Ascending aorta (tissue), 2 donors: ENCODE measurements around the gene CTNNA2. TPM values are rescaled to one million over a fixed set of nuclear protein-coding genes. Genes with fewer than 3 reads are reported as not detected.
"Not testable (repeated sequence)": the region's sequence is repeated elsewhere in the genome, so short reads cannot be mapped to it uniquely, and the experiment has no call there.

Source experiments
- DNase-seq, 2 donors: peaks; one replicate each; pipeline ENCODE4 v3.0.0-alpha.2; 2019; ENCODE audit warnings: low spot score in 2 of 2
- H3K27ac ChIP-seq, 2 donors: fragments of 200-600 bp; sonication (generic); one replicate each; pipeline ENCODE4 v1.5.1; 2016 to 2017; ENCODE audit warnings: mild to moderate bottlenecking in 1 of 2
- H3K27me3 ChIP-seq: fragments of 200-600 bp; sonication (generic); one replicate; pipeline ENCODE4 v1.5.1; 2017
- H3K36me3 ChIP-seq, 2 donors: fragments of 200-600 bp; sonication (generic); one replicate each; pipeline ENCODE4 v1.5.1; 2016
- H3K4me1 ChIP-seq, 2 donors: fragments of 200-600 bp; sonication (generic); one replicate each; pipeline ENCODE4 v1.5.1; 2016 to 2017; ENCODE audit warnings: mild to moderate bottlenecking in 1 of 2
- H3K4me3 ChIP-seq, 2 donors: fragments of 200-600 bp; sonication (generic); one replicate each; pipeline ENCODE4 v1.5.1; 2016 to 2017; ENCODE audit warnings: mild to moderate bottlenecking in 1 of 2
- H3K9me3 ChIP-seq, 2 donors: fragments of 200-600 bp; sonication (generic); one replicate each; pipeline ENCODE4 v1.5.1; 2016
- intact Hi-C: fragments of 100-400 bp; cut with DNase I; formaldehyde crosslinking; loops from one replicate; pipeline ENCODE4 v1.15.1; 2023
- total RNA-seq: library from RNA; depleted of rRNA; stranded (reverse); fragments of >200 nt; gene quantifications from one replicate; pipeline ENCODE4 v1.1.0, GENCODE V29; 2016
- TF ChIP-seq, protein P1 (sequence below), 3 experiments: fragments of 200-600 bp in 2 of 3; fragments of 450-650 bp in 1 of 3; sonication (generic) in 2 of 3; IDR thresholded peaks; one replicate each; pipeline ENCODE4 v1.5.1; 2016 to 2019; ENCODE audit warnings: antibody characterized with exemption in 3 of 3, mild to moderate bottlenecking in 1 of 3, moderate library complexity in 1 of 3

CTNNA2 gene
- total RNA-seq, 1 donor from 2014 or later = not detected

DNA sequence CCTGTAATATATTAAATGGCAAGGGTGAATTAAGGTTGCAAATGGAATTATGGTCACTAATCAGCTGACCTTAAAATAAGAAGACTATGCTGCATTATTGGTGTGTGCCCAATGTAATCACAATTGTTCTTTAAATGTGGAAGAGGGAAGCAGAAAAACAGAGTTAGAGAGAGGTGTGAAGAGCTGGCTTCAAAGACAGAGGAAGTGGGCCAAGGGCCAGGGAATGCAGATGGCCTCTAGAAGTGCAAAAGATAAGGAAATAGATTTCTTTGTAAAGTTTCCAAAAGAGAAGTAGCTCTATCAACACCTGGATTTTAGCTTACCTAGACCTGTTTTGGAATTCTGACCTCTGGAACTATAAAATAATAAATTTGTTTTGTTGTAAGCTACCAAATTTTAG lies 515.7 kb downstream of the CTNNA2 start:
- DNase-seq = no peak
- Histone ChIP-seq H3K4me1 (no peaks in the 10 kb centered on the region), H3K9me3 (no peaks in the 10 kb centered on the region), H3K4me3 (no peak overlapping the region), H3K36me3 (no peaks in the 10 kb centered on the region), H3K27me3 (no peaks in the 10 kb centered on the region), H3K27ac (no peak overlapping the region)
- intact Hi-C loops = no loop called here
- TF ChIP-seq, protein P1, sequence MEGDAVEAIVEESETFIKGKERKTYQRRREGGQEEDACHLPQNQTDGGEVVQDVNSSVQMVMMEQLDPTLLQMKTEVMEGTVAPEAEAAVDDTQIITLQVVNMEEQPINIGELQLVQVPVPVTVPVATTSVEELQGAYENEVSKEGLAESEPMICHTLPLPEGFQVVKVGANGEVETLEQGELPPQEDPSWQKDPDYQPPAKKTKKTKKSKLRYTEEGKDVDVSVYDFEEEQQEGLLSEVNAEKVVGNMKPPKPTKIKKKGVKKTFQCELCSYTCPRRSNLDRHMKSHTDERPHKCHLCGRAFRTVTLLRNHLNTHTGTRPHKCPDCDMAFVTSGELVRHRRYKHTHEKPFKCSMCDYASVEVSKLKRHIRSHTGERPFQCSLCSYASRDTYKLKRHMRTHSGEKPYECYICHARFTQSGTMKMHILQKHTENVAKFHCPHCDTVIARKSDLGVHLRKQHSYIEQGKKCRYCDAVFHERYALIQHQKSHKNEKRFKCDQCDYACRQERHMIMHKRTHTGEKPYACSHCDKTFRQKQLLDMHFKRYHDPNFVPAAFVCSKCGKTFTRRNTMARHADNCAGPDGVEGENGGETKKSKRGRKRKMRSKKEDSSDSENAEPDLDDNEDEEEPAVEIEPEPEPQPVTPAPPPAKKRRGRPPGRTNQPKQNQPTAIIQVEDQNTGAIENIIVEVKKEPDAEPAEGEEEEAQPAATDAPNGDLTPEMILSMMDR (IDR thresholded peaks at IDR 0.05) = no peak

DNA sequence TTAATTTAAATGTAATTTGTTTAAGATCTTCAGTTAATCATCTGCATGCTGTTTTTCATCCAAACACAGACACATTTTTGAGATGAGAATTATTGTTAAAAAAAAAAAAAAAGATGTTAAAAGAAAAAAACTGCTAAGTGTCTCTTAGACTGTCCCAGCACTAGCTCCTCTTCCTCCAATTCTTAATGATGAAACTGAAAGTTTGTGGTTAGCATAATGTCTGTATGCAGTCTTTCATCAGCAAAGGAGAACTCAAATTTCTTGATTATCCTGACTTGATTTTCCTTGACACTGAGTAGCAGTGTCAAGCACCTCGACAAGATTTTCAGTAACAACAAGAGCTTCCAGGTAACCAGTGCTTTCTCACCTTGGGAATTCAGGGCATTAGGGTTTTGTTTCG lies 517.3 kb downstream of the CTNNA2 start:
- TF ChIP-seq, protein P1 (IDR thresholded peaks at IDR 0.05) = no peak
- H3K27ac ChIP-seq = no peak overlapping the region
- no peaks in the 10 kb centered on the region for H3K27me3 ChIP-seq
- no peaks in the 10 kb centered on the region for H3K9me3 ChIP-seq
- no peak for DNase-seq
- intact Hi-C loops = no loop called here
- H3K4me3 ChIP-seq = no peak overlapping the region
- H3K36me3 ChIP-seq = no peaks in the 10 kb centered on the region
- no peaks in the 10 kb centered on the region for H3K4me1 ChIP-seq

DNA sequence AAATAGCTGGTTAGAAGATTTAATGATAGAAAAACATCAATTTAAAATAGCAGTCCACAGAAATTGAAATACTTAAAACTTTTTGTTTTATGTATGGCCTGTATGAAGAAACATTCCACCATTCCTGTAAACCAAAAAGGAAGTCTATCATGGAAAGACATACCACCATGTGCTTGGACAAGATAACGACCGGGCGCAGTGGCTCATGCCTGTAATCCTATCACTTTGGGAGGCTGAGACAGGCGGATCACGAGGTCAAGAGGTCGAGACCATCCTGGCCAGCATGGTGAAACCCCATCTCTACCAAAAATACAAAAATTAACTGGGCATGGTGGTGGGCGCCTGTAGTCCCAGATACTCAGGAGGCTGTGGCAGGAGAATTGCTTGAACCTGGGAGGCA lies 519.8 kb downstream of the CTNNA2 start:
- H3K4me1 ChIP-seq, intact Hi-C loops, H3K4me3 ChIP-seq, H3K36me3 ChIP-seq, DNase-seq, H3K27ac ChIP-seq, H3K9me3 ChIP-seq, H3K27me3 ChIP-seq: not testable (repeated sequence)

DNA sequence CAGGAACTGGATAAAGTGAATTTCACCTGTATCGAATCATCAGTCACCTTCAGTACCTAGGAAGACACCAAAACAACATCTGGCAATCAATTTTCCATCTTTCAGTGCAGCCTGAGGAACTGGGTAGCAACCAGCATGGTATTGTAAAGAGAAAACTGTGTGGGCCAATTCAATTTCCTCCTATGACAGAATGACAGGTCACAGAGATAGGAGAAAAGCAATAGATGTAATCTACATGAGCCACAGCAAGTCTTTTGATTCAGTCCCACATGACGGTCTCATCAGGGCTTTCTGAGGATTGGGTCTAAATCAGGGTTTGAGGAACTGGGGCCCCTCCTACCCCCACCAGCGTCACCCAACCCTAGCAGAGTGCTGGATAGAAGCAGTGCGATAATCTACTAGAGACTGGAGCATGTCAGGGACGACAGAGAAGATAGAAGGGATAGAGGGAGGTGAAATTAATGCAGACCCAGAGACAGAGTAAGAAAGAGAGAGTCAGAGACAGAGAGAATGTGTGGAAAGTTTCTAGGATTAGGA lies 523.0 kb downstream of the CTNNA2 start:
- intact Hi-C loops = no loop called here
- Histone ChIP-seq H3K27me3 (no peaks in the 10 kb centered on the region), H3K9me3 (no peaks in the 10 kb centered on the region), H3K36me3 (no peaks in the 10 kb centered on the region), H3K4me1 (no peaks in the 10 kb centered on the region), H3K4me3 (no peak overlapping the region), H3K27ac (no peak overlapping the region)
- TF ChIP-seq, protein P1 (IDR thresholded peaks at IDR 0.05) = no peak
- DNase-seq = no peak

DNA sequence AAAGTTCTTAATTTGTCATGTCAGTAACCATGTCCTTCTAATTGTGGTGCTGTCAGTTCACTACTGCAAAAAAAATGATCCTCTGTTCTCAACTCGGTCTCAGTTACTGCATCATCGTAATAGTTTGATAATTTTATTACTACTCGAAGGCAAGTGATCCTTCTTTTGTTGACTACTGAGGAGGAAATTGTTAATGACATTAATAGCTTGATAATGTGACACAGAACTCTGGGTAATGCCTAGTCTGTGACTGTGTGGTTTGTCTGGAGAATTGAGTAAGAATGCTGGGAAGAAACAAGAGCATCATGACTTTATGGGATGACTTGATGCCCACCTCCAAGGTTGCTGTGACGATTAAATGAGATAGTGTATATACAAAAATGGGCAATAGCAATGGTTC lies 524.5 kb downstream of the CTNNA2 start:
- no peak overlapping the region for H3K27ac ChIP-seq
- DNase-seq = no peak
- H3K36me3 ChIP-seq = no peaks in the 10 kb centered on the region
- no peaks in the 10 kb centered on the region for H3K27me3 ChIP-seq
- no peak overlapping the region for H3K4me3 ChIP-seq
- H3K9me3 ChIP-seq = no peaks in the 10 kb centered on the region
- TF ChIP-seq, protein P1 (IDR thresholded peaks at IDR 0.05) = no peak
- intact Hi-C loops = no loop called here
- H3K4me1 ChIP-seq = no peaks in the 10 kb centered on the region

DNA sequence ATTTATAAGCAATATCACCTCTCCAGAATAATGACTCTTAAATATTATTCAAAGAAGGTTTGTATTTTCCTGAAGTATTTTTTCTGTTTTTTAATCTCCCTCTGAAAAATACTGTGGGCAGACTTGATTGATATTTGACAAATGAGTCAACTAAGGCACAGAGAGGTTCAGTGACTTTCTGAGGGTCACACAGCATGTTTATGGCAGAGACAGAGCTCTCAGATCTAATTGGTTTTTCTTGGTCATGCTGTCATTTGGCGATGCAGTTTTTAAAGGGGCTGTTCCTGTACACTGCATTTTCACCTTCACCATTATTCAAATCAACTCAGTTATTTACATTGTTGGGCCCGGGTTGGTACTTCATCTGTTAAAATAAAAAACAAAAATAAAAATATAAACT lies 527.4 kb downstream of the CTNNA2 start:
- intact Hi-C loops = no loop called here
- H3K36me3 ChIP-seq = no peaks in the 10 kb centered on the region
- no peak overlapping the region for H3K27ac ChIP-seq
- no peak overlapping the region for H3K4me3 ChIP-seq
- no peaks in the 10 kb centered on the region for H3K9me3 ChIP-seq
- TF ChIP-seq, protein P1 (IDR thresholded peaks at IDR 0.05) = no peak
- no peaks in the 10 kb centered on the region for H3K27me3 ChIP-seq
- DNase-seq = no peak
- H3K4me1 ChIP-seq = no peaks in the 10 kb centered on the region
